Measurements from ENCODE around the gene PCDH18. TPM values are rescaled to one million over a fixed set of nuclear protein-coding genes. Genes with fewer than 3 reads are reported as not detected.

Gene PCDH18
- total and polyA plus RNA-seq, 12 donors, result 2.3 to 7.4 (median 3.8) TPM

DNA sequence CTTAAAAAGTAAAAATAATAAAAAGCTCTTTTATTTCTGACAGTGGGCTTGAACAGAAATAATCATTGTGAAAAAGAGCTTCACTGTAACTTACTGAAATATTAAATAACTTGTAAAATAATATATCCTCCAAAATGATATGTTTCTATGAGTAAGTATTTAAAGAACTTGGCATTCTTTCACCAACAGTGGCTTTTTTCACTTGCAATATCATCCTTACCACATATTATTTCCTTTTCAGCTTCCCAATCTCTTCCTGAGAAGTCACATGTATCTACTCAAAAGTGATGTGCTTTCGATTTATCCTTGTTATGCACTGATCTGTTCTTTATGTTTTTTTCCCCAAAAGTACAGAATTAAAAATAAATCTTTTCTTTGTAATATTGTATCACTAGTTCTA lies 2.2 kb upstream of the PCDH18 start:
- Histone ChIP-seq H3K27me3 (peaks cover 0 to 5% (median 0%) of the 10 kb centered on the region in 7 donors), H3K4me3 (peak overlapping the region in 5 of 10 donors; percentile 53 to 69 (median 62)), H3K9me3 (peaks cover 0 to 9% (median 0%) of the 10 kb centered on the region in 11 donors), H3K27ac (peak overlapping the region in 8 of 10 donors; percentile 72 to 86 (median 82)), H3K4me1 (peaks cover 0 to 6% (median 0%) of the 10 kb centered on the region in 9 donors), H3K36me3 (no peaks in the 10 kb centered on the region)
- TF ChIP-seq, protein P1, sequence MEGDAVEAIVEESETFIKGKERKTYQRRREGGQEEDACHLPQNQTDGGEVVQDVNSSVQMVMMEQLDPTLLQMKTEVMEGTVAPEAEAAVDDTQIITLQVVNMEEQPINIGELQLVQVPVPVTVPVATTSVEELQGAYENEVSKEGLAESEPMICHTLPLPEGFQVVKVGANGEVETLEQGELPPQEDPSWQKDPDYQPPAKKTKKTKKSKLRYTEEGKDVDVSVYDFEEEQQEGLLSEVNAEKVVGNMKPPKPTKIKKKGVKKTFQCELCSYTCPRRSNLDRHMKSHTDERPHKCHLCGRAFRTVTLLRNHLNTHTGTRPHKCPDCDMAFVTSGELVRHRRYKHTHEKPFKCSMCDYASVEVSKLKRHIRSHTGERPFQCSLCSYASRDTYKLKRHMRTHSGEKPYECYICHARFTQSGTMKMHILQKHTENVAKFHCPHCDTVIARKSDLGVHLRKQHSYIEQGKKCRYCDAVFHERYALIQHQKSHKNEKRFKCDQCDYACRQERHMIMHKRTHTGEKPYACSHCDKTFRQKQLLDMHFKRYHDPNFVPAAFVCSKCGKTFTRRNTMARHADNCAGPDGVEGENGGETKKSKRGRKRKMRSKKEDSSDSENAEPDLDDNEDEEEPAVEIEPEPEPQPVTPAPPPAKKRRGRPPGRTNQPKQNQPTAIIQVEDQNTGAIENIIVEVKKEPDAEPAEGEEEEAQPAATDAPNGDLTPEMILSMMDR (IDR thresholded peaks at IDR 0.05), result no peak
- WGBS, 2 donors, result 50 to 55% methylated on average over 1 of the region's 1 CpG
- no peak for ATAC-seq
- DNase-seq, result no peak
- intact Hi-C loops (cut with DNase I), result loop anchor here in 4 of 10 donors (5.0 to 10.0 kb wide), 7 partner anchors 68 to 410 kb away; no protein-coding TSS in a partner anchor

GRCh38 chr4:137533855-137534254 lies 1.6 kb upstream of the PCDH18 start:
- Histone ChIP-seq H3K27ac (peak overlapping the region; percentile 18 to 86 (median 80)), H3K4me1 (peaks cover 0 to 6% (median 0%) of the 10 kb centered on the region in 9 donors), H3K36me3 (no peaks in the 10 kb centered on the region), H3K9me3 (peaks cover 0 to 9% (median 0%) of the 10 kb centered on the region in 11 donors), H3K4me3 (peak overlapping the region in 9 of 10 donors; percentile 6 to 69 (median 56)), H3K27me3 (peaks cover 0 to 5% (median 0%) of the 10 kb centered on the region in 7 donors)
- TF ChIP-seq, protein P1 (IDR thresholded peaks at IDR 0.05), result no peak
- no peak for DNase-seq
- WGBS, 2 donors, result 66 to 78% methylated on average over 2 of the region's 2 CpGs
- ATAC-seq, result no peak
- intact Hi-C loops (cut with DNase I), result loop anchor here in 4 of 10 donors (5.0 to 10.0 kb wide), 7 partner anchors 68 to 409 kb away; no protein-coding TSS in a partner anchor

GRCh38 chr4:137532869-137533236 lies 559 bp upstream of the PCDH18 start:
- Histone ChIP-seq H3K27ac (peak overlapping the region in 9 of 10 donors; percentile 67 to 86 (median 82)), H3K9me3 (peaks cover 0 to 9% (median 0%) of the 10 kb centered on the region in 11 donors), H3K4me1 (peaks cover 0 to 6% (median 0%) of the 10 kb centered on the region in 9 donors), H3K27me3 (peaks cover 0 to 5% (median 0%) of the 10 kb centered on the region in 7 donors), H3K36me3 (peaks cover 0 to 6% (median 0%) of the 10 kb centered on the region in 9 donors), H3K4me3 (peak overlapping the region; percentile 9 to 69 (median 55))
- TF ChIP-seq, protein P1 (IDR thresholded peaks at IDR 0.05), result no peak
- intact Hi-C loops (cut with DNase I), result loop anchor here in 4 of 10 donors (5.0 to 10.0 kb wide), 7 partner anchors 69 to 408 kb away; no protein-coding TSS in a partner anchor
- DNase-seq (no peak), ATAC-seq (peak in 1 of 8 donors; percentile 25)
- WGBS, 2 donors, result 20 to 37% methylated on average over 3 of the region's 3 CpGs

- Histone ChIP-seq H3K9me3 (peaks cover 0 to 4% (median 0%) of the 10 kb centered on the region in 11 donors), H3K4me3 (peak overlapping the region; percentile 24 to 69 (median 55)), H3K27me3 (peaks cover 0 to 5% (median 0%) of the 10 kb centered on the region in 7 donors), H3K4me1 (peaks cover 0 to 16% (median 0%) of the 10 kb centered on the region in 9 donors), H3K36me3 (peaks cover 0 to 20% (median 0%) of the 10 kb centered on the region in 9 donors), H3K27ac (peak overlapping the region in 9 of 10 donors; percentile 20 to 86 (median 72))
- TF ChIP-seq, protein P1 (IDR thresholded peaks at IDR 0.05), result peak in 7 of 9 donors; percentile 16 to 58 (median 41)
- peak in 6 of 8 donors; percentile 17 to 52 (median 40) for ATAC-seq
- WGBS, 2 donors, result 16 to 17% methylated on average over 13 of the region's 13 CpGs
- intact Hi-C loops (cut with DNase I), result loop anchor here in 4 of 10 donors (5.0 to 10.0 kb wide), 7 partner anchors 71 to 407 kb away; no protein-coding TSS in a partner anchor
- DNase-seq, result peak in 1 of 2 donors; percentile 35
Observed at GRCh38 chr4:137531168-137531985, 917 bp downstream of the PCDH18 start.
